GM12865 (cell line): ENCODE measurements around the gene LCLAT1.

Experiments used
- DNase-seq: peaks from one replicate; pipeline ENCODE4 v3.0.0; 2010; ENCODE audit warnings: low read depth
- H3K4me3 ChIP-seq: 2 replicates; pipeline ENCODE4 v1.5.1; 2011; ENCODE audit warnings: mild to moderate bottlenecking, low read depth, low read length, control low read depth
- CTCF ChIP-seq: IDR thresholded peaks from 2 replicates; pipeline ENCODE4 v1.5.1; 2011; ENCODE audit warnings: low read length, control low read depth, low read depth, inconsistent platforms; ENCODE audit not compliant: insufficient read depth; ENCODE audit errors: missing control alignments

LCLAT1 gene

GRCh38 chr2:30643674-30644073 is 196.6 kb downstream of the LCLAT1 start:
- no peak for TF ChIP-seq CTCF
- no peak for DNase-seq
- no peak overlapping the region for H3K4me3 ChIP-seq

GRCh38 chr2:30645081-30645744 is 198.2 kb downstream of the LCLAT1 start:
- no peak for DNase-seq
- no peak overlapping the region for H3K4me3 ChIP-seq
- TF ChIP-seq CTCF = no peak

GRCh38 chr2:30645745-30646119 is 198.7 kb downstream of the LCLAT1 start:
- no peak overlapping the region for H3K4me3 ChIP-seq
- DNase-seq = no peak
- no peak for TF ChIP-seq CTCF

GRCh38 chr2:30647752-30648457 is 200.9 kb downstream of the LCLAT1 start:
- no peak for DNase-seq
- no peak for TF ChIP-seq CTCF
- no peak overlapping the region for H3K4me3 ChIP-seq

- DNase-seq = no peak
- no peak overlapping the region for H3K4me3 ChIP-seq
- TF ChIP-seq CTCF = no peak
These were observed 202.2 kb downstream of the LCLAT1 start for GRCh38 chr2:30649278-30649677.

- no peak for DNase-seq
- no peak for TF ChIP-seq CTCF
- H3K4me3 ChIP-seq = no peak overlapping the region
These were observed 202.8 kb downstream of the LCLAT1 start for GRCh38 chr2:30649828-30650227.
